AG08395 (cell line): Measurements from ENCODE around the gene USP24.
A peak's percentile ranks its signal among the peaks of the same experiment; 100 is the strongest.

Source experiments
- DNase-seq: peaks from one replicate; pipeline ENCODE4 v3.0.0; 2012; ENCODE audit warnings: mixed read lengths, low spot score

The USP24 gene

DNA sequence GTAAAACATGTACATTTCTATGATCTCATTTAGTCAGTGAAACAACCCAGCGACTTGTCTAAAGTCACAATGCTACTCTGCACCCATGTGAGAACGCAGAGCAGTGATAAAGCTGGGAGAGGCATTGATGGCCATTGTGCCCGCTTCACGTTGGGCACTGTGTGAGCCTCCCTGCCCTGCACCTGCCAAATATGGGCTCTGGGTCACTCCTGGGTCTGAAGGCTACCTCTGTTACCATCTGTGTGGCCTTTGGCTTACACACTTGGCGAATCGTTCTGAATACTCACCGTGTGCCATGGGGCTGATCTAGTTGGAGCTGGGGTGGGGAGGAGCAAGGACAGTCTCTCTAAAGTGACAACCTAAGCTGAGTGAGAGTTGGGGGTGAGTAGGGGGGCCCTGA, 145.9 kb downstream of the USP24 start:
- DNase-seq, result no peak

DNA sequence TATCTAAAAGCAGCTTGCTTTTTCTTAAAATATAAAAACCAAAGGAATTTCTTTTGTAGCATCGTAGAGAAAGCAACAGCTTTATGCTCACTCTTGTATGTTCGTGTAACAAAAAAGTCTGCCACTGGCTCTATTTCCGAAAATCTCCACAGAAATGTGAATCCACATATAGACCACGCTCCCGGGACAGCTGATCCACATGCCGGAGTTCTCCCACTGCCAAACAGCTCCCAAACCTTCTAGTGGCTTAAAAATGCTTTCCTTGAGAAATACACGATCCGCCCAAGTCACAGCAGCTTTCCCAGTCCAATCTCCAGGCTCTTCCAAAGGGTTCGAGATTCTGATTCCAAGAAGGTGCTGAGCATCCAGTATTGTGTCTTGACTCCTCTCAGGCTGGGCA, 146.5 kb downstream of the USP24 start:
- no peak for DNase-seq

DNA sequence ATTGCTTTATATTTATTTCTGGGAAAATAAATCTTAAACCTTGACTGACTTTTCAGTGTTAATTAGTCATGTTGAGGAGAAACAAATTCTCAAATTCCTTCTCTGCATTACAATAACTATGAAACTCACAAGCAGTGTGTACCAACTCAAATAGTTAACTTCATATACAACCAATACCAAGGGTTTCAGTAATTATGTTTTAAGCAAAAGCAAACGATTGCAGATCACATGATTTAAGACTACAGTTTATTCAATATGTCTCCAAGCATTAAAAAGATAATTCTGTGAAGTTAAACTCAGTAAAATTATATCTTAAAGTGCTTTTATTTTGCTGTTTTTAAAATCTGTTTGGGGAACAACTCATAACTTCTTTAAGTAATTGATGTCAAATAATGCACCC, 147.2 kb downstream of the USP24 start:
- DNase-seq, result no peak

DNA sequence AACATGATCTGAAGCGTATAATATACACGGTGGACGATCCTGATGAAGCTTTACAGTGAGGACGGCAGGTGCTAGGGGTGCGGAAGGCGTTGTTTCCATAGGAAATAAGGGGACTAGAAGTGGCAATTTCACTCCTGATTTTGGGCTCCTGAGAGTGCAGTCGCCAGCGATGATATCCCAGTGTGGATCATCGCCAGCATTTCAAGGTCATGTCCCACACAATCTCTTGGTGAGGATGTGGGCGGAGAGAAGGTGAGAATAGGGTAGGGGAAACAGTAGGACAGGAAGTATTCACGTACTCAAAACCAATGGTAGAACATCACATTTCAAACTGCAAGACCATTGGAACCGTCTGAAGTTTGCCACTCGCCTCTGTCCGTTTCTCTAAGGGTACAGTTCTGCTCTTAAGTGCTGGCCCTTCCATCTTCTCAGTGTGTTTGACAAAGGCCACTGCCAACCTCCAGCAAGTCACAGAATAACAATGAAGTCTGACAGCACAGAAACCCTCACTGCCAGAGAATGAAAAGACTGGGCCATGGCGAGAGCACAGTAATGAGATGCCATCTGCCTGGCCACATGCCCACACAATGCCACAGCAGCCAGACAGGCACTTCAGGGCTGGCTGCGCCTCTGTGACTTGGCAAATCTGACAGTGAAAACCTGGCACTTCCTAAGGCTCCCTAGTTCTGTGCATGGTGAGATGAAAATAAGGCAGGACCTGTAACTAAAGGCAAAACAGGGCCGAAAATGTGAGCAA, 148.0 kb downstream of the USP24 start:
- no peak for DNase-seq

DNA sequence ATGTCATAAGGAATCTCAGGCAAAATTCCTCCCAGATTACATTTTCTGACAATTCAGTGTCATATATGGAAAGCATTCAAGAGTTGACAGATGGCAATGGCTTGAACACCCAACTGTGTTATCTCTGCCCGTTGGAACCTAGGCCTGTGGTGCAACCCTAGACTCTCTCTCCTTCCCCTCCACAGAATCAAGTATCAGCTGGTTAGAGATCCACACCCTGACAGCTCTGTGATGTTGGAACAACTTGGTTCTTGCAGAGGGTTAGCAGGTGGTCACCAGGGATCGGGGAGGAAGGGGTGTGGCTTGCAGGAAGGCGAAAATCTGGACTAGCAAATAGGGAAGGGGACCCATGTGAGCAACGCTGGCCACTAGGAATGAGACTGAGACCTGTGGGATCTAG, 149.5 kb downstream of the USP24 start:
- no peak for DNase-seq

DNA sequence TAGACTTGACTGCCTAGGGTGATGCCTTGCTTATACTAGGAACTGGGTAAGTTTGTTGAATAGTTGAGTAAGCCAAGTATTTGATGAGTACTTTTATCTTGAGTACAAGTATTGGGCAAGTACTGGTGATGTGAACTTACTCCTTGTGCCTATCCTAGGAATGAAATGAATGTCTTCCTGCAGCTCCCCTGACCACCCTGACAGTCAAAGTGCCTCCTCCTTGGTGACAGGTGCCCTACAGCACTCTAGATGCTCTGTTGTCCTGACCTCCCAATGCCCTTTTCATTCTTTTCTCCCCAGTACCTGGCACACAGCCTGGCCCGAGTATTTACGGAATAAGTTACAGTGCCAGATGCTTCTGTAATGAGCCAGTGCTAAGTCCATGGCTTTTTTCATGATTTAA, 150.3 kb downstream of the USP24 start:
- DNase-seq, result peak; percentile 52

DNA sequence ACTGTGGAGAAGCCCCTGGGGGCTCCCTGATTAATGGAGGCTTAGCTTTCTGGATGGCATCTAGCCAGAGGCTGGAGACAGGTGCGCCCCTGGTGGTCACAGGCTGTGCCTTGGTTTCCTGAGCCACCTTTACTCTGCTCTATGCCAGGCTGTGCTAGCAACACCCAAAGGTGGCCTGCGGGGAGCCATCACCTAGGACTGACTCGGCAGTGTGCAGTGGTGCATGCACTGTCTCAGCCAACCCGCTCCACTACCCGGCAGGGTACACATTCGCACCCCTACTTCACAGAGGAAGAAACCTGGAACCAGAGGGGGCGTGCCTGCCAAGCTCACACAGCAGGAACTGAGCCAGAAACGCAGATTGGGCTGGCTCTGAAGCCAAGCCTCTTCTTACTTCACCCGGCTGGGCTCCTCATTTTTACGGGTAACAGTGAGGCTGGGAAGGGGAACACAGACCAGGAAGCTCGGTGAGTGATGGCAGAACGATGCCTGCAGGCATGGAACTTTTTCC, 151.0 kb downstream of the USP24 start:
- DNase-seq, result no peak

DNA sequence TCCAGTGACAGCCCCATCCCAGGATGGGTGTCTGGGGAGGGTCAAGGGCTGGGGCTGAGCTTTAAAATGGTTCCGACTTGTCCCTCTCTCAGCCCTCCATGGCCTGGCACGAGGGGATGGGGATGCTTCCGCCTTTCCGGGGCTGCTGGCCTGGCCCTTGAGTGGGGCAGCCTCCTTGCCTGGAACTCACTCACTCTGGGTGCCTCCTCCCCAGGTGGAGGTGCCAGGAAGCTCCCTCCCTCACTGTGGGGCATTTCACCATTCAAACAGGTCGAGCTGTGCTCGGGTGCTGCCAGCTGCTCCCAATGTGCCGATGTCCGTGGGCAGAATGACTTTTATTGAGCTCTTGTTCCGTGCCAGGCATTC, 151.6 kb downstream of the USP24 start:
- no peak for DNase-seq

DNA sequence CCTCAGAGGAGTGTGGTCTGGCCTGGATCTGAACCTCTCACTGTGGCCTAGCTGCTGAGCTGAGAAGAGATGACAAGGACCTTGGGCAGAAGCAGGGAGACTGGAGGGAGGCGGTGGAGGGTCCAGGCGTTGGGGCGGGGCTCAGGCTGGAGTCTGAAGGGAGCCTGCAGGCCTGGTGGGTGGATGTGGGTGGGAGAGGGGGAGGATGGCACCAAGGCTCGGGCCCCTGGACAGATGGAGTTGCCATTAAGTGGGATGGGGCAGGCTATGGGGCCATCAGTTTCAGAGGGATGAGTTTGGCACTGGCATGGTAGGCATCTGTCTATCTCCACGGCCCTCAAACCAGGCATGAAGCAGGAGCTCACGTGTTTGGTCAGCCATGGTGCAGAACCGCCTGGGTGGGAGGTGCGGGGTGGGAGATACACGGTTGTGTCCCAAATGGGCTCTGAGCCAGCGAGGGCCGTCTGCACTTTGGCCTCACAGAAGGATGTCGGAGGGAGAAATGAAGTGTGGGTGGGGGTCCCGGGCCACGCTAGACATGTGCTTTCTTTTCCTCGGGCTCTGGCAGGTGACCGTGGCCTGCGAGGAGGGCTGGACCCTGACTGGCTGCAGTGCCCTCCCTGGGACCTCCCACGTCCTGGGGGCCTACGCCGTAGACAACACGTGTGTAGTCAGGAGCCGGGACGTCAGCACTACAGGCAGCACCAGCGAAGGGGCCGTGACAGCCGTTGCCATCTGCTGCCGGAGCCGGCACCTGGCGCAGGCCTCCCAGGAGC, 152.2 kb downstream of the USP24 start:
- DNase-seq, result no peak

DNA sequence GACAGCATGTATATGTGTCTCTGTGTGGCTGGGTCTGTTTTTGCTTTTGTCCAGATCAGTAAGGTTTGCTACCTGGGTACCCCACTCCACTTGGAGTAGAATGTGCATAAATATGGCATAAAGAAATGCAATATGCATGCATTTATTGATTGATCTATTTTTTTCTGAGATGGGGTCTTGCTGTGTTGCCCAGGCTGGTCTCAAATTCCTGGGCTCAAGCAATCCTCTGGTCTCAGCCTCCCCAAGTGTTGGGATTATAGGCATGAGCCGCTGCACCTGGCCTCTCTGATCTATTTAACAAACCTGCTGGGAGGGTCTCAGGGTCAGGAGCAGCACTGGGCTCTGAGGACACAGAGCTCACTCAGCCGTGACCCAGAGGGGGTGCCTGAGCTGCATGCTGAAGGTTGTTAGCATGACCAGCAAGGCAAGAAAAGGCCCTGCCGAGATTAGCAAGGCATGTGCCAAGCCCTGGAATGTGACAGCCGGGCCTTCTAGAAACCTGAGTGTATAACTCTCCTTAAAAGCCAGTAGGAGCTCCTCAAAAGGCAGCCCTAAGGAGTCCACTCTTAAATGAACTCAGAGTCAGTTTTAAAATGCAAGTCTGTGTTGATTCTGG, 153.3 kb downstream of the USP24 start:
- no peak for DNase-seq

DNA sequence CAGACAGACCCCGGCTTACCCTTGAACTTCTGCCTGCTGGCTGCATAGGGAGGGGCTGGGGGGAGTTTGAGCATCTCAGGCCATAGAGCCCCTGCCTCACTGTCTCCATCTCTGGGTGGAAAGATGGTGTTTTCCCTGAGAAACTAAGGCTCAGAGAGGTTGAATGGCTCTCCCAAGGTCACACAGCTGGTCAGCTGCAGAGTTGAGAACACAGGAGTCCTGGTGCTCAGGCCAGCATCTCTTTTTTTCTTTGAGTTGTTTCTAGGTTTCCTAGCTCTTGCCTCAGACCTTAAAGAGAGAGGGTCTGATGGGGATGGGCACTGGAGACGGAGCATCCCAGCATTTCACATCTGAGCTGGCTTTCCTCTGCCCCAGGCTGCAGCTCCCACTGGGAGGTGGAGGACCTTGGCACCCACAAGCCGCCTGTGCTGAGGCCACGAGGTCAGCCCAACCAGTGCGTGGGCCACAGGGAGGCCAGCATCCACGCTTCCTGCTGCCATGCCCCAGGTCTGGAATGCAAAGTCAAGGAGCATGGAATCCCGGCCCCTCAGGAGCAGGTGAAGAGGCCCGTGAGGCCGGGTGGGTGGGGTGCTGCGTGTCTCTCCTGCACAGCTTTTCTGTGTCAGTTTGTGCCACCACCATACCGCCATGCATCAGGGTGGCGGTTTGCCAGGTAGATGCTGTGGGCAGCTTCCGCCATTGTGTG, 154.0 kb downstream of the USP24 start:
- no peak for DNase-seq

DNA sequence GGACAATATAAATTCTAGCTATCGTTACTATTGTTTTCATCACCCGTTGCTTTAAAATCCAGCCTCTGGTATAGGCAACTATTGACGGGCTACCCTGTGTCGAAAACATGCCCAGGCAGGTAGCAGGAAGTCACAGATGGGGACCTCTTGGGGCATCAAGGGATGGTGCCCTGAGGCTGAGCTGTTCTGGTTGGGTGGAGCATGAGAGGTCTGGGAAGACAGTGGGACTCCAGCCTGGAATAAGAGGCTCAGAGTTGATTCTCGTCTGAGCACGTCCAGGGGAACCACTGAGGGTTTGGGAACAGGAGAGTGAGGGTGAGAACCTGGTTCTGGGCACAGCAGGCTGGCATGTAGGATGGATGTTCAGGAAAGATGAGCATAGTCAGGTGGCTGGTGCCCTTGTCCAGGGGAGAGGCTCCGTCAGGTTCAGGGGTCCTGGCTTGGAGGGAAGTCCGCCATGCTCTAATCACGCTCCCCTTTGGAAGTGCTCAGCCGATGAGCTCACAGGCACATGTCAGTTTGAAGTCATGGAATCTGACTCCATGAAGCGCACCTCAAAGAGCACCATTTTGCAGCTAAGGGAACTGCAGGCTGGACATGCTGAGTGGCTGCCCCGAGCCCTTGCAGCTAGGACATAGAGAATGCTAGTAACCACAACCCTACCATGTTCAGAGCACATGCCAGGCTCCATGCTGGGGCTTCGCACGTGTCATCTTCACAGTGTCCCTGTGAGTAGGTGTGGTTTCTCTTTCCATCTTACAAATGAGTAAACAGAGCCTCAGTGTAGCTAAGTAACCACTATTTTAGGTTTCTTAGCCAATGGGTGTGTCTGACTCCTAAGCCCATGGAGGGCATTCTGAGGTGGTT, 154.8 kb downstream of the USP24 start:
- no peak for DNase-seq

DNA sequence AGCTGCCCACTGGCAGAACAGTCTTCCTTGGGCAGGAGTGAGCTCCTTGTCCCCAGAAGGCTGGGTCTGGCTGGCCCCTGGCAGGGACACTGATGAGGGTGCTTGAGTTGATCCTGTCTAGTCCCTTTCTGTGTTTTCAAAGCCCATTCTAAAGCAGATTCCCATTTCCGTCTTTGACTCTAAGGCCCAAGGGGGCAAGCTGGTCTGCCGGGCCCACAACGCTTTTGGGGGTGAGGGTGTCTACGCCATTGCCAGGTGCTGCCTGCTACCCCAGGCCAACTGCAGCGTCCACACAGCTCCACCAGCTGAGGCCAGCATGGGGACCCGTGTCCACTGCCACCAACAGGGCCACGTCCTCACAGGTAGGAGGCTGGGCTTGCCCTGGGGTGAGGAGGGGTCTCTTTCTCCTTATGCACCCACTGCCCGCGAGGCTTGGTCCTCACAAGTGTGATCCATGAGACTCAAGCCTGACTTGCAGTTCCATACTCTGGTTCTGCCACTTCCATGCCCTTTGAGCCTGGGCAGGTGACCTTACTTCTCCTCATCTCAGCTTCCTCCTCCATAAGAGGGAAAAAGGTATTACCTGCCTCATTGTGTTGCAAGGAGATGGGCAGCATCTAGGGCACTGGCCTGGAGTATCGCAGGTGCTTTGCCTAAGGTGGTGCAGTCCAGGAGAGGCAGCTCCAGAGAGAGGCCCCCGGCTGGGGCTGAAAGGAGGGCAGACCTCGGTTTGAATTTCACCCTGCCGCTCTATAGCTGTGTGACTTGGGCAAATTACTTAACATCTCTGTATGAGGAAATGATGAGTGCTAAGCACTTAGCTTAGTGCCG, 155.6 kb downstream of the USP24 start:
- DNase-seq, result no peak

DNA sequence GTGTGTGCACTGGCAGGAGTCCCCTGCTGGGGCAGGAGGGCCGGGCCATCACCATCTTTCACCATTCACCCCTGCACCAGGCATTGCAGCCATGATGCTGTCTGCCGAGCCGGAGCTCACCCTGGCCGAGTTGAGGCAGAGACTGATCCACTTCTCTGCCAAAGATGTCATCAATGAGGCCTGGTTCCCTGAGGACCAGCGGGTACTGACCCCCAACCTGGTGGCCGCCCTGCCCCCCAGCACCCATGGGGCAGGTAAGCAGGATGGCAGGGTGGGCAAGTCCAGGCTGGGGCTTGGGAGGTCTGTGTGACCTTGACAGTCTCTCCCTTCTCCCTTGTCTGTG, 157.2 kb downstream of the USP24 start:
- DNase-seq, result no peak

DNA sequence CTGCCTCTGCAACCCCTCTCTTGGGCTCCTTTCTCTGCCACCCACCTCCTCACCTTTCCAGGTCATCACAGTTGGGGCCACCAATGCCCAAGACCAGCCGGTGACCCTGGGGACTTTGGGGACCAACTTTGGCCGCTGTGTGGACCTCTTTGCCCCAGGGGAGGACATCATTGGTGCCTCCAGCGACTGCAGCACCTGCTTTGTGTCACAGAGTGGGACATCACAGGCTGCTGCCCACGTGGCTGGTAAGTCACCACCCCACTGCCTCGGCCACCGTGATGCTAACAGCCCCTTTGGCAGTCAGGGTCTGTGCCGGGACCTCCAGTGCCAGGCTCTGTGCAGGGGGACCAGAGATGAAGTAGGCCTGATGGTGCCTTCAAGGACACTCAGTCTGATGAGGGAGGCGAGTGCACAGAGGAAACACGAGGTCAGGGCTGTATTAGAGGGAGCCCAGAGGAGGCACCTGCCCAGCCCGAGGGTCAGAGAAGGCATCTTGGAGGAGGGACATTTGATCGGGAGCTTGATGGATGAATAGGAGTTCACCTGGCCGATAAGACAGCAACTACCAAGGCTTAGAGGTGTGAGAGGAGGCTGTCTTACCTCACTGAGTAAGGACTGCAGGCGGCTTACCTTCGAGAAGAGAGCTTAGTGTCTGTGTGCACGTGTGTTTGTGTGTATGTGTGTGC, 157.8 kb downstream of the USP24 start:
- no peak for DNase-seq

DNA sequence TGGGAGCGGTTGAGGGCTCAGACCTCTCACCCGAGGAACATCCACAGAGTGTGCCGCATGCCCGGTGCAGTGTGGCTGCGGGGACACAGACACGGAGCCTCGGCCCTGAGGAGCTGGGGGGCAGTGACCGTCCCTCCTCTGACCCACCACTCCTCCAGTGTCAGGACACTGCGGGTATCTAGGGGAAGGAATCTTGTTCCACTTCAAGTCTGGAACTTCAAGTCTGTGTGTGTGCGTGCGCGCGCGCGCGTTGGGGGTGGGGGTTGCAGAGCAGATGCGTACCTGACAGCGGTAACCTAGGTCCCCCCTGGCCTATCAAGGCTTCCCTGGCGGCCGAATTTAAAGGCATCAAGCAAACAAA, 158.6 kb downstream of the USP24 start:
- no peak for DNase-seq

DNA sequence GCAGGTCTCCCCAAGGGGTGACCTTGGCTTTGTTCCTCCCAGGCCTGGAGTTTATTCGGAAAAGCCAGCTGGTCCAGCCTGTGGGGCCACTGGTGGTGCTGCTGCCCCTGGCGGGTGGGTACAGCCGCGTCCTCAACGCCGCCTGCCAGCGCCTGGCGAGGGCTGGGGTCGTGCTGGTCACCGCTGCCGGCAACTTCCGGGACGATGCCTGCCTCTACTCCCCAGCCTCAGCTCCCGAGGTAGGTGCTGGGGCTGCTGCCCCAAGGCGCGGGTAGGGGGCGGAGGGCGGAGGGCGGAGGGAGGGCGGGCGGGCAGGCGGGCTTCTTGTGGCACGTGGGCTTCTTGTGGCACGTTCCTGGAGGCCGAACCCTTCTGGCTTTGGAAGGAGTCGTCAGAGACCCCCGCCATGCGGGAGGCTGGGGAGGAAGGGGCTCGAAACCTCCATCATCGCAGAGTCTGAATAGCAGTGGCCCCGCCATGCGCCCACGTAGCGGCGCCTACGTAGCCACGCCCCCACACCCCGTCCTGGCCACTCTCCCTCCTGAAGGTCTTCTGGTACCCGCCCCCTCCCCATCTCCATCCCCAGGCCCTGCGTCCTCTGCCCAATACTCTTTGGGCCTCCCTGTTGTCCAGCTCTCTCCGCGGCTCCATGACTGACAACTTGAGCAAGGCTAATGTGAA, 159.1 kb downstream of the USP24 start:
- DNase-seq, result no peak

DNA sequence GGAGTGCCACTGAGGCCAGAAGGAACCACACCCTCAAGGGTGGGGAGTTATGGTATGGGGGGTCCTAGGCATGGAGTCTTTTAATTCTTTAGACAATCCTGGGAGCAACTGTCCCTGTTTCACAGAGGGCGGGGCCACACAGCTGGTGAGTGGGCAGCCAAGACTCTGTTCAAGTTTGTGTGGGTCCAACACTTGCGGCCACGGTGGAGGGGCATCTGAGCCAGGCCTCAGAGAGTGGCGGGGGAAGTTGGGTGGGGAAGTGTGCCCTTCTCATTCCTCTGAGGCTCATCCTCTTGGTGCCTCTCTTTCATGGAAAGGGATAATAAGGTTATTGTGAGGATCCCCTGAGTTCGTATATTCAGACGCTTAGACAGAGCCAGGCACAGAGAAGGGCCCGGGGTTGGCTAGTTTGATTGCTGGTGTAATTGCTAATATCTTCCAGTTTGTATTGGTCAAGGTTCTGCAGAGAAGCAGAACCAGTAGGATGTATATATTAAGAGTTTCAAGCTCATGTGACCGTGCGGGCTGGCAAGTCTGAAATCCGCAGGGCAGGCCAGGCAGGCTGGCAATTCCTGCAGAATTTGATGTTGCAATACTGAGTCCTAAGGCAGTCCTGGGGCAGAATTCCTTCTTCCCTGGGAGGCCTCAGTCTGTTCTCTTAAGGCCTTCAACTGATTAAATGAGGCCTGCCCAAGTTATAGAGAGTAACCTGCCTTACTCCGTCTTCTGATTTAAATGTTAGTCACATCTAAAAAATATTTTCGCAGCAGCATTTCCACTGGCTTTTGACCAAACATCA, 159.9 kb downstream of the USP24 start:
- no peak for DNase-seq

DNA sequence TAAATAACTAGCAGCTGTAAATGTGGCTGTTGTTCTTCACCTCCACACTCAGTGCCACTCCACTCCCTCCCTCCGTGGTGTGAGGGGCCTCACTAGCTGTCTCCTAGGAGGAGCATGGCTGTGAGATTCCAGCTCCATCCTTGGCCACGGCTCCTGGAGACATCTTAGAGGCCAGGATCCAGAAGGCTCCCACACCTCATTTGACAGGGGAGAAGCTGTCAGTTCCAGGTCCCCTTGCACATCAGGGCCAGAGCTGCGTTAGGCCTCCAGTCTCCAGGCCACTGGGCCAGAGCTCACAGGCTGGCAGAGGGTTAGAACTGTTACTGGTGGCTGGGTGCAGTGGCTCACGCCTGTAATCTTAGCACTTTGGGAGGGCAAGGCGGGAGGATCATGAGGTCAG, 160.8 kb downstream of the USP24 start:
- DNase-seq, result no peak
